ENCODE results near the gene GAPVD1.

DNA sequence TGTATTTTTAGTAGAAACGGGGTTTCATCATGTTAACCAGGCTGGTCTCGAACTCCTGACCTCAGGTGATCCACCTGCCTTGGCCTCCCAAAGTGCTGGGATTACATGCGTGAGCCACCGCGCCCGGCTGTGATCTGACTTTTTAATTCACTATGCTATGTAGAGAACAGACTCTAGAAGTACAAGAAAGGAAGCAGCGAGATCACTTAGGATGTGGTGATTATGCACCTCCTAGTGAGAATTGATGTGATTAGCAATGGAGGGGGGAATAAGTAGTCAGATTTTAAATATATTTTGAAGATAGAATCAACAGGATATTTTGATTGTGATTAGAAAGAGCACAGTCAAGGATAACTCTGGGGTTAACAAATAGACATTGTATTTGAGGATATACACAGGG lies 36.3 kb downstream of the GAPVD1 start:
- no peak for TF ChIP-seq POLR2A (IDR thresholded peaks at IDR 0.05; ENCODE audit: low read depth, low read length)
- TF ChIP-seq POLR2AphosphoS5 (IDR thresholded peaks at IDR 0.05; ENCODE audit: low read depth, low read length), result no peak

Measured in GM12891 (cell line).